Measurements from ENCODE around the gene PPP3R1.

Gene PPP3R1

GRCh38 chr2:68279691-68280090 lies 27.4 kb upstream of the PPP3R1 start:
- Histone ChIP-seq H3K27me3 (no peaks in the 10 kb centered on the region), H3K4me3 (no peak overlapping the region), H3K36me3 (no peaks in the 10 kb centered on the region), H3K9me3 (no peaks in the 10 kb centered on the region), H3K27ac (no peak overlapping the region), H3K4me1 (peaks cover 0 to 5% (median 0%) of the 10 kb centered on the region in 4 donors)
- TF ChIP-seq, protein P1, sequence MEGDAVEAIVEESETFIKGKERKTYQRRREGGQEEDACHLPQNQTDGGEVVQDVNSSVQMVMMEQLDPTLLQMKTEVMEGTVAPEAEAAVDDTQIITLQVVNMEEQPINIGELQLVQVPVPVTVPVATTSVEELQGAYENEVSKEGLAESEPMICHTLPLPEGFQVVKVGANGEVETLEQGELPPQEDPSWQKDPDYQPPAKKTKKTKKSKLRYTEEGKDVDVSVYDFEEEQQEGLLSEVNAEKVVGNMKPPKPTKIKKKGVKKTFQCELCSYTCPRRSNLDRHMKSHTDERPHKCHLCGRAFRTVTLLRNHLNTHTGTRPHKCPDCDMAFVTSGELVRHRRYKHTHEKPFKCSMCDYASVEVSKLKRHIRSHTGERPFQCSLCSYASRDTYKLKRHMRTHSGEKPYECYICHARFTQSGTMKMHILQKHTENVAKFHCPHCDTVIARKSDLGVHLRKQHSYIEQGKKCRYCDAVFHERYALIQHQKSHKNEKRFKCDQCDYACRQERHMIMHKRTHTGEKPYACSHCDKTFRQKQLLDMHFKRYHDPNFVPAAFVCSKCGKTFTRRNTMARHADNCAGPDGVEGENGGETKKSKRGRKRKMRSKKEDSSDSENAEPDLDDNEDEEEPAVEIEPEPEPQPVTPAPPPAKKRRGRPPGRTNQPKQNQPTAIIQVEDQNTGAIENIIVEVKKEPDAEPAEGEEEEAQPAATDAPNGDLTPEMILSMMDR (IDR thresholded peaks at IDR 0.05), result no peak
- DNase-seq, result no peak
- intact Hi-C loops (cut with DNase I; ENCODE audit: low total_unique reads), result loop anchor here (10.0 kb wide), 1 partner anchor 85 kb away; no protein-coding TSS in a partner anchor

GRCh38 chr2:68278169-68278568 lies 25.8 kb upstream of the PPP3R1 start:
- no peaks in the 10 kb centered on the region for H3K9me3 ChIP-seq
- no peak overlapping the region for H3K4me3 ChIP-seq
- no peaks in the 10 kb centered on the region for H3K36me3 ChIP-seq
- H3K27ac ChIP-seq, result no peak overlapping the region
- no peaks in the 10 kb centered on the region for H3K27me3 ChIP-seq
- intact Hi-C loops (cut with DNase I; ENCODE audit: low total_unique reads), result no loop called here
- H3K4me1 ChIP-seq, result peaks cover 0 to 5% (median 0%) of the 10 kb centered on the region in 4 donors
- TF ChIP-seq, protein P1 (IDR thresholded peaks at IDR 0.05), result no peak
- no peak for DNase-seq

DNA sequence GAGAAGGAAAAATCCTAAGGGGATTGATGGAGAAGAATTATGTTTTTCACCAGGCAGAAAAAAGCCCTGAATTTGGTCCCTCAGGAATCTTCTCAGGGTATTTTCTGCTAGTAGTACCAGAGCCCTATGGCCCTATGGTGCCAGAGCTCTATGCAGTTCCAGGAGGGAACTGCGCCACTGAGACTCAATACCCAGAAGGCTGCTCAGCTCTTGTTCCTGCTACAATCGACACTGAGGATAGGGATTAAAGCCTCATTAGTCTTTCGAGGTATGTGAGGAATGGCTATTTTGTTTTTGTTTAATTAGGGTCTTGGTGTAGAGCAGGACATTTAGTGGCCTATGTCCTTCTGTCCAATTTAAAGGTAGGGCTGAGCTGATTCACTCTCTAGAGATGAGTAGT lies 21.7 kb upstream of the PPP3R1 start:
- intact Hi-C loops (cut with DNase I; ENCODE audit: low total_unique reads), result no loop called here
- DNase-seq, result no peak
- Histone ChIP-seq H3K27me3 (no peaks in the 10 kb centered on the region), H3K4me1 (no peaks in the 10 kb centered on the region), H3K4me3 (no peak overlapping the region), H3K27ac (no peak overlapping the region), H3K36me3 (no peaks in the 10 kb centered on the region), H3K9me3 (no peaks in the 10 kb centered on the region)
- TF ChIP-seq, protein P1 (IDR thresholded peaks at IDR 0.05), result no peak

DNA sequence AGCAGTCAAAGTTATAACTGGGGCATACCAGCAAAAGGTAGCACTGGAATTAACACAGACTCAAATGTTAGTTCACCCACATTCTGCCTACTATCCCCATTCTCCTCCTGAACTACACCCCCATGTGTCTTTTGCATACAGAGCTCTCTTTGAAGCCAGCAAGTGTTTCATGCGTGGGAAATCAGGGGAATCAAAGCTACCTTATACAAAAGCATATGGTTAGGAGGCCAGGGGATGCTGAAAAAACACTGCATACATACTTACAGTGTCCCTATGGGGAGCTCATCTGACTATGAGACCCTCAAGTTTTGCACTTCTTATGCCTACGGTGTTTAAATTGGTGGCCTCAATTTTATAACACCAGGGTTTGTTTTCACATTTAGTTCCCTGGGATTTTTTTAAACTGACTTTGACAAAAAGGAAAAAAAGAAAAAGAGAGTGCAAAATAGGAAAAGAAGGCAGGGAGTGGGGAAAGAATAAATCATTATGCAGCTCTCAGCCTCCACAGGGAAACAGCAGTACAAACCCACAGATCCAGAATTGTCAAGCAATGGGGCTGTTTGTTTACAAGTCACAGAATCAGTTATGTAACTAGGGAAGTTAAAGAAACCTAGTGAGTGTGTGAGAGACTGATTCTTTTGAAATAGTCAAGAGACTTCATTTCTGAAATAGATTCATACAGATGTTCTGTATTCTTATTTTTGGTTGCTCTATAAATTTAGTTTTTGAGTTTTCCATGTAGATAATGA lies 20.1 kb upstream of the PPP3R1 start:
- H3K4me3 ChIP-seq, result no peak overlapping the region
- DNase-seq, result no peak
- intact Hi-C loops (cut with DNase I; ENCODE audit: low total_unique reads), result no loop called here
- H3K4me1 ChIP-seq, result no peaks in the 10 kb centered on the region
- no peaks in the 10 kb centered on the region for H3K36me3 ChIP-seq
- no peaks in the 10 kb centered on the region for H3K9me3 ChIP-seq
- no peak overlapping the region for H3K27ac ChIP-seq
- TF ChIP-seq, protein P1 (IDR thresholded peaks at IDR 0.05), result no peak
- H3K27me3 ChIP-seq, result no peaks in the 10 kb centered on the region

GRCh38 chr2:68266655-68267054 lies 14.3 kb upstream of the PPP3R1 start:
- TF ChIP-seq, protein P1 (IDR thresholded peaks at IDR 0.05), result no peak
- H3K27ac ChIP-seq, result no peak overlapping the region
- H3K36me3 ChIP-seq, result no peaks in the 10 kb centered on the region
- no peaks in the 10 kb centered on the region for H3K4me1 ChIP-seq
- no peak overlapping the region for H3K4me3 ChIP-seq
- no peaks in the 10 kb centered on the region for H3K9me3 ChIP-seq
- no peaks in the 10 kb centered on the region for H3K27me3 ChIP-seq
- intact Hi-C loops (cut with DNase I; ENCODE audit: low total_unique reads), result no loop called here
- no peak for DNase-seq
